Glomerular endothelial cell (primary cell): Measurements from ENCODE around the gene DPM2. TPM values are rescaled to one million over a fixed set of nuclear protein-coding genes. Genes with fewer than 3 reads are reported as not detected.

ENCODE experiments used
- DNase-seq: peaks from one replicate; pipeline ENCODE4 v3.0.0-alpha.2; 2011; ENCODE audit warnings: low read depth, low spot score; ENCODE audit errors: extremely low read depth
- total RNA-seq: library from RNA; depleted of rRNA; stranded (reverse); fragments of >200 nt; gene quantifications from 2 replicates; pipeline ENCODE4 v1.2.3, GENCODE V29; 2015

DPM2 gene
- total RNA-seq, 1 donor from 2014 or later, result 19.7 TPM

DNA sequence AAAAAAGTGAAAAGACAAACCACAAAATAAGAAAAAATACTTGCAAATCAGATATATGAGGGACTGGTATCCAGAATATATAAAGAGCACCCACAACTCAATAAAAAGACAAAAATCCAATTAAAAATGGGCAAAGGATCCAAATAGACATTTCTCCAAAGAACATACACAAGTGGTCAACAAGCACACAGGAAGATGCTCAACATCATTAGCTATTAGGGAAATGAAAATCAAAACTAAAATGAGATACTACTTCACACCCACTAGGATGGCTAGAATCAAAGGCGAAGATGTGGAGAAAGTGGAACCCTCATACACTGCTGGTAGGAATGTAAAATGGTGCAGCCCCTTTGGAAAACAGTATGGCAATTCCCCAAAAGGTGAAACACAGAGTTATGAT lies 21.1 kb upstream of the DPM2 start:
- no peak for DNase-seq

DNA sequence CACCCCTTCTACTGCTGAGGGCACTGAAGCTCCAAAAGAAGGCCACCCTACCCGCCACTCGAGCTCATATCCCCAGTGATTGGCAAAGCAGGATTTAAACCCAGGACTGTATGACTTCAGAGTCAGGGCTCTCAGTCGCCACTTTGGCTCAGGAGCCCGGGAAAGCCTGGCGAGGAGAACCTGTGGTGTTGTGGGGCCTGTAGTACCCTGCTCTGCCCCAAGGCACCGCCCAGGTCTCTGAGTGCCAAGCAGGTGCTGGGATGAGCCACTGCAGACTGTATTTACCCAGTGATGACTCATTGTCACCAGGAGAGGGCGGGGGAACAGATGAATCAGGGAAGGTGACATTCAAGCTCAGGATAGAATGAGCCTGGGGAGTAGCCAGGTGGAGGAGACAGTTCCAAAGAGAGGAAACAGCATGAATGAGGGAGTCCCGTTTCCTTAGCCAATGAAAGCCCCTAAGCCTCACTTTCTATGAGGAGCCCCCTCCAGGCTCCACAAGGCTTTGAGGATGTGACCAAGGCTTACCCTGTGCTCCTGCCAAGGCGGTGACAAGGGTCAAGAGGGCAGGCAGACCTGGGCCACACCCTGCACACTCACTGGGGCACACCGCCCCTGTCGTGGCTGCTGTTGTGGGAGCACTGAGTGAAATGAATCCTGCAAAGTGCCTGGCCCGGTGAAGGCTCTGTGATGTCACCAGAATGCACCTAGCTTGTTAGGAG lies 17.8 kb upstream of the DPM2 start:
- no peak for DNase-seq

- DNase-seq, result no peak
Measured at GRCh38 chr9:127954831-127955293, 17.2 kb upstream of the DPM2 start.

- DNase-seq, result no peak
Measured at GRCh38 chr9:127953768-127954505, 16.3 kb upstream of the DPM2 start.

GRCh38 chr9:127953154-127953553 lies 15.5 kb upstream of the DPM2 start:
- DNase-seq, result no peak

- DNase-seq, result no peak
Measured at GRCh38 chr9:127950513-127951289, 13.0 kb upstream of the DPM2 start.

GRCh38 chr9:127949827-127950512 lies 12.3 kb upstream of the DPM2 start:
- DNase-seq, result no peak

GRCh38 chr9:127947841-127948710 lies 10.4 kb upstream of the DPM2 start:
- DNase-seq, result no peak

DNA sequence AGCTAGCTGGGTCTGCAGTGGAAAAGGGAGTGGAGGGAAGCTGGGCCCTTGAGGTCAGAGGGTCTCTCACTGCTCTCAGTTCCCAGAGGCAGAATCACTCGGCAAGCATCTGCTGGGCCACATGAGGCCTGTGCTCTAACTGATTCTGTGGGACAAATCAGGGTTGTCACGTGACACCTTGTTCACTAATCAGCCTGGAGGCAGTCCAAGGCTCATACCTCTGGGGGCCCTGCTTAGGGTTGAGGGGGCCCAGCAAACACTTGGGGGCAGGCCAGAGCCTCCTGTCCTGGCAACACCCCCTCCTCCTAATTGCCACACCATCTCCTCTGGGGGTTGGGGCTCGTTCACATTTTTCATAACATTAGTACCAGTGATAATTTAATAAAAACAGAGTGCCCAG lies 9.1 kb upstream of the DPM2 start:
- no peak for DNase-seq

- DNase-seq, result no peak
Measured at GRCh38 chr9:127945942-127946341, 8.3 kb upstream of the DPM2 start.

- DNase-seq, result no peak
Measured at GRCh38 chr9:127945338-127945737, 7.7 kb upstream of the DPM2 start.

DNA sequence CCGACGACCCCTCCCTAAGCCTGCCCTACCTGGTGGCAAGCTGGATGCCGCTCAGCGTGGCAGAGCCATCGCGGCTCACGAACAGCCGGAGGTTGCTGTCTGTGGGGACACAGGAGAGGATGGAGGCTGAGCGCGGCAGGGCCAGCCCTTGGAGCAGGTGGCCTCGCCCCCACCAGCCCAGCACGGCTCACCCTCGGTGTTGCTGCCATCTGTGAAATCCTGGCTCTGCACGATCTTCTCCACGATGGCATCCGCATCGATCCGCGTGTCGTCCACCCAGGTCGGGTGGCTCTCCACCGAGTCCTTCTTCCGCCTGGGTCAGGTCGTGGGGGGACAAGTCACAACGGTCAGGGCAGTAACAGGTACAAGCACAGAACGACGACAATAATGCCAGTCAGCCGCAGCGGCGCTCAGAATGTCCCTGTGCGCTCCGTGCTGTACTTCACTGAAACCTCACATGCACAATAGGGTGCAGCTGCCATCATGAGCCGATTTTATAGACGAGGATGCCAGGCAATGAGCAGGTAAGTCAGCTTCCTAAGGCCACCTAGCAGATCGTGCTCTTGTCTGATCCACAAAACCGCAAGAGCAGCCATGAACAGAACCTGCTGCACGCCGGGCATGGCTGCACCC lies 7.0 kb upstream of the DPM2 start:
- DNase-seq, result no peak

DNA sequence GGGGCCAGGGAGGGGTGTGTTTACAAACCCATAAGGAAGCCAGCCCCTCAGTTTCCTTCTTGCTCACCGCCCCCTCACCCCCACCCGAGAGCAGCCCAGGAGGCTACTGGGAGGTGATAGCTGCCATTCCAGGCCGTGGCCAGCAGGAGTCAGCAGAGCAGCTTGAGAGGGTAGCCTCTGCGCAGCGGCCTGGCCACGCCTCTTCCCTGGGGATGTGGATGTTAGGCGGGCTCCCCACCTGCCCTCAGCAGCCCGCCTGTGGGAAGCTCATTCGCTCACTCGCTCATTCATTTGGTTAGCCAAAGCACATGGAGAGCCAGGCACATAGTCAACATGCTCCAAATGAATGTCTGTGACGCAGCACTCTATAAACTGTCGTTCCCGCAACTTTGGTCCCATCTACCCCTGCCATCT lies 6.1 kb upstream of the DPM2 start:
- no peak for DNase-seq

- DNase-seq, result no peak
Measured at GRCh38 chr9:127943011-127943662, 5.5 kb upstream of the DPM2 start.

- DNase-seq, result no peak
Measured at GRCh38 chr9:127942216-127943010, 4.8 kb upstream of the DPM2 start.

DNA sequence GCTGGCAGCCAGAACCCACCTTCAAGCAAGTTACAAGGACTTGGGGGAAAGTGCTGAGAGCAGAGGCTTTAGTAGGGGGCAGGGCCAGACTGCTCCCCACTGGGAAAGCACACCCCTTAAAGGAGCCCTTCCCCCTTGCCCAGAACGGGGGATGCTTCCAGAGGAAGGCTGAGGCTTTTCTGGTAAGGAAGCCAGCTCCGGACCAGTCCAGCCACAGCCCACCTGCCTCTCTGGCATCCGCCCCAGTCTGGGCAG lies 4.2 kb upstream of the DPM2 start:
- DNase-seq, result no peak

GRCh38 chr9:127941062-127941960 lies 3.7 kb upstream of the DPM2 start:
- DNase-seq, result no peak
